Ectodermal cell (in vitro differentiated cells): Measurements from ENCODE around the gene ILDR2.

ENCODE experiments used
- H3K27ac ChIP-seq: 2 replicates; pipeline ENCODE4 v1.7.0; 2013; ENCODE audit warnings: mild to moderate bottlenecking, low read depth, low read length; ENCODE audit not compliant: insufficient read depth, poor library complexity, severe bottlenecking
- H3K27me3 ChIP-seq: 2 replicates; pipeline ENCODE4 v1.7.0; 2013; ENCODE audit warnings: mild to moderate bottlenecking, low read length; ENCODE audit not compliant: insufficient read depth, control insufficient read depth, poor library complexity, severe bottlenecking
- H3K36me3 ChIP-seq: one replicate; pipeline ENCODE4 v1.7.0; 2013; ENCODE audit warnings: low read length; ENCODE audit not compliant: control insufficient read depth, insufficient read depth
- H3K4me1 ChIP-seq: one replicate; pipeline ENCODE4 v1.7.0; 2013; ENCODE audit warnings: low read length; ENCODE audit not compliant: control insufficient read depth, insufficient read depth
- H3K4me3 ChIP-seq: 2 replicates; pipeline ENCODE4 v1.7.0; 2013; ENCODE audit warnings: low read depth, low read length, control low read depth; ENCODE audit not compliant: insufficient read depth
- H3K9me3 ChIP-seq: 2 replicates; pipeline ENCODE4 v1.7.0; 2013; ENCODE audit warnings: mild to moderate bottlenecking, low read length, moderate library complexity; ENCODE audit not compliant: control insufficient read depth
- WGBS, 2 experiments: methylation state at CpG; one replicate each; pipeline ENCODE4 v1.1.7; 2013; ENCODE audit warnings: missing lambda C conversion rate in 2 of 2; 5-methylcytosine and 5-hydroxymethylcytosine counted together

Gene ILDR2

DNA sequence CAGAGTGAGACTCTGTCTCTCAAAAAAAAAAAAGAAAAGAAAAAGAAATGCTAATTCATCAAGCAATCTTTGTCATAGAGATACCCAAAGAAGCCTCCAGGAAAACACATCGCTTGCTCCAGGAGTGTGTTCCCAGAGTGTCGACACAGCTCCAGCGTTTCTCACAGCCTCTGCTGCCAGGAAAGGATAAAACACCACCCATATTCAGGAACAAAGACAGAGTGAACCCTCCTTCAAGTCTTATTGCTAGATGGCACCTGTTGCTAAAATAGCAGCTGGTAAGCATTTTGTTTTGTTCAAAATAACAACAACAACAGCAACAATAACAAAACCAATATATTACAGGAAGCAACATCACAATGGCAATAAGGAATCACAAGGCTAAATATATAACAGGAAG is 3.1 kb downstream of the ILDR2 start:
- 69 to 76% methylated on average over 3 of the region's 3 CpGs for WGBS, 2 experiments
- H3K27ac ChIP-seq: no peak overlapping the region
- peaks cover 33% of the 10 kb centered on the region for H3K27me3 ChIP-seq
- H3K4me3 ChIP-seq: no peak overlapping the region
- peaks cover 34% of the 10 kb centered on the region for H3K4me1 ChIP-seq
- H3K9me3 ChIP-seq: no peaks in the 10 kb centered on the region
- no peaks in the 10 kb centered on the region for H3K36me3 ChIP-seq

DNA sequence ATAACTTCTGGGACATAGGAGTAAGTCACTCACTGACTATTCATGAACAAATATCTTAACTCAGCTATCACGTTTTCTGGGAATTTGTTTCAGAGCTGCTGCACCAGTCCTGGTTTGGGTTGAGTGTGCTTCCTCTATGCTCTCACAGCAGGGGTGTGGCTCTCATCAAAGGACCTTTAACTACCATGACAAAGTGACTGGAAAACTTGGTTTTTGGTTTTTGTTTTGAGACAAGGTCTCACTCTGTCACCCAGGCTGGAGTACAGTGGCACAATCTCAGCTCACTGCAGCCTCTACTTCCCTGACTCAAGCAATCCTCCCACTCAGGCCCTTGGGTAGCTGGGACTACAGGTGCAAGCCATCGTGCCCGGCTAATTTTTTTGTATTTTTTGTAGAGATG is 4.1 kb downstream of the ILDR2 start:
- H3K36me3 ChIP-seq: no peaks in the 10 kb centered on the region
- no peak overlapping the region for H3K27ac ChIP-seq
- peaks cover 24% of the 10 kb centered on the region for H3K27me3 ChIP-seq
- no peaks in the 10 kb centered on the region for H3K9me3 ChIP-seq
- peaks cover 34% of the 10 kb centered on the region for H3K4me1 ChIP-seq
- H3K4me3 ChIP-seq: no peak overlapping the region
- WGBS, 2 experiments: 71 to 73% methylated on average over 3 of the region's 3 CpGs

DNA sequence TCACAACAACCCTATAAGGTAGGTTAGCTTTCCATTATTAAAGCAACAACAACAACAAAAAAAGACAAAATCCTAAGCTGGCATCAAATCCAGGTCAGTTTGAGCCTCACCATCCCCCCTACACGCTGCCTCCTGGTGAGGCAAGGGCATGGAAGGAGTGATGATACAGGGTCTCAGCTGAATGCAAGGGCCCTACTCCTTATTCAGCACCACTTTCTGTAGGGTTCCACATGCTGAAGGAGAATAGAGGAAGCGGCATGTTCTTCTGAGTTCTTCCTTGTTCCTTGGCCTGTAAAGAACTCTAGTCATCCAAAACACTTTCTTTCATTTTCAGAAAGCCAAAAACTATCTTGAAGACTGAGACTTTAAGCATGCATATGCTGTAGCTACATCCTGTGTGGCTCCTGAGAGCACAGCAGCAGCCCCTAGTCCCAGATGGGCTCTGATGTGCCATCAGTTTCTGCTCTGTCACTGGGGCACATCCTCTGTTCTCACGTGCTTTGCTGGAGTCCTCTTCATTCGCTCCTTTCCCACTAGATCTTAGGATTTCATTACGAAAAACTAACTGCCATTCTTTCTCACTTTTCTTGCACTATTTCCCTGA is 6.2 kb downstream of the ILDR2 start:
- peaks cover 7% of the 10 kb centered on the region for H3K27me3 ChIP-seq
- H3K4me3 ChIP-seq: no peak overlapping the region
- WGBS, 2 experiments: 92 to 94% methylated on average over 5 of the region's 5 CpGs
- H3K27ac ChIP-seq: no peak overlapping the region
- H3K9me3 ChIP-seq: no peaks in the 10 kb centered on the region
- H3K36me3 ChIP-seq: no peaks in the 10 kb centered on the region
- peaks cover 30% of the 10 kb centered on the region for H3K4me1 ChIP-seq

DNA sequence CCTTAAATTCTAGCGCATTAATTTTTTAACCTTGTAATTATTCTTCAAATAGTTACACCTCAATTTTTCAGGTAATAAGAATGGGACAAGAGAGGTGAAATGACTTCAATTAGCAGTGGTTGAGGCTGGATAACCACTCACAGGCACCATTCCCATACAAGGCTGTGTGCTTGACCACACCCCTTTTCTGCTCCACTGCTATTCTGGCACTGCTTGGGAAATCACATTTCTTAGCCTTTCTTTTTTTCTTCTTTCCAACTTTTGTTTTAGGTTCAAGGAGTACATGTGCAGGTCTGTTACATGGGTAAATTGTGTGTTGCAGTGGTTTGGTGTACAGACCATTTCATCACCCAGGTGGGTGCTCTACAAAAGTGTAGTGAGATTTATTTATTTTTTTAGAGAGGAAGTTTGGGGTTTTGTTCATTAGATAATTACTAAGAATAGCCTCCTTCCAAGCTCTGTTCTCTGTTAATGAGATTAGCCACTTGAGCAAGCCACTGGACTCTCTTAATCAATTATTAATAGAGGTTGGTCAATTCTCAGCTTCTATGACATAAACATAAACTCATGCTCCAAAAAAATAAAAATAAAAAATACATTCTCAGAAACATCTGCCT is 14.4 kb downstream of the ILDR2 start:
- Histone ChIP-seq H3K4me1 (peaks cover 3% of the 10 kb centered on the region), H3K36me3 (peaks cover 7% of the 10 kb centered on the region), H3K27ac (no peak overlapping the region), H3K9me3 (no peaks in the 10 kb centered on the region), H3K4me3 (no peak overlapping the region), H3K27me3 (no peaks in the 10 kb centered on the region)
- WGBS, 2 experiments: 100% methylated on average over 1 of the region's 1 CpG; no CpG with 5 or more reads in 1 of the 2 experiments

DNA sequence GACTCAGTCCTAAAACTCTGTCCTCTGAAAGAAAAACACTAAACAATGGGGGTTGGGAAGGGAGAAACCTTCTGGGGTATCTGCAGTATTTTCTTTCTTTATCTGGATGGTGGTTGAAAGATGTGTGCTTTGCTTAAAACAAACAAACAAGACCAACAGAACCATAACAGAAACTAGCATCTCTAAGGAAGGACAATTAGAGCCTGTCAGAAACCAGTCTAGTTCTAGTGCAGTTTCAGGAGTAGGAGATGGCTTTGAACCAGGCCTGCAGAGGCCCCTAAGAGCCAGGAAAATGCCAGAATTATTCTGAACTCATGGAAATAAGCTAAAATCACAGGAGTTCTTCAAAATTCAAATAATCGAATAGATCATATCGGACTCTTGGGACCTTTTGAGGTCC is 18.5 kb downstream of the ILDR2 start:
- no peak overlapping the region for H3K27ac ChIP-seq
- H3K4me3 ChIP-seq: no peak overlapping the region
- H3K36me3 ChIP-seq: peaks cover 16% of the 10 kb centered on the region
- H3K4me1 ChIP-seq: peaks cover 18% of the 10 kb centered on the region
- no peaks in the 10 kb centered on the region for H3K27me3 ChIP-seq
- 97 to 99% methylated on average over 2 of the region's 2 CpGs for WGBS, 2 experiments
- no peaks in the 10 kb centered on the region for H3K9me3 ChIP-seq

DNA sequence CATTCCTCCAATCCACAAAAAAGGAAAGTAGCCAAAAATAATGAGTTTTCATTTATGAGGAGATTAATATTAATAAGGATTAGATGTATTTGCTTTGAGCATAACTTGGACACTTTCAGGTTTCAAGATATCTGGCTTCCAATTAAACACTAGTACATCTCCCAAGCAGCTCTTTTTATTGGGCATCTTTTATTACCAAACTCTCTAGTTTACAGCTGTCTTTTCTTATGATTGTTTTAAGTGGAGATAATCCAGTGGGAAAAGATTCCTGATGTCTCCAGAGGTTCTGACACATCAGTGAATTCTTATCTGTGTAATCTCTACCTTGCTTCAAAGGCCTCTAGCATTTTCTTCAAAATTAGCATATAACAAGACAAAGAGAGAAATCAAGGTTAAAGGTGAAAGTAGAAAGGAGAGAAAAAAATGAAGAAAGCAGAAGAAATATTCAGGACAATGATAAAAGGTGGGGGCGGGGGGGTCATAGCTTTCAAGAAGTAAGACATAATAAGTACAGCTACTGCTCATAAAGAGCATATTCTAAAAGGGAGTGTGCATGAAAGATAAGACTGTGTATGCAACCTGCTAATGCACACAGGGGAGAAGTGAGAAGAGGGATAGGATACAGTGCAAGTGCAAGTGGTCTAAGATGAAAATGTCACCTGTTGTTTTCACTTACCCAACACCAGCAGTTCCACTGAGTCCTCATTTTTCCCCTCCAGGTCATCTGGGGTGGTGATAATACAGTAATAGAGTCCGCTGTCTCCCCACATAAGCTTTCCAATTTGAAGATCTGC is 19.1 kb downstream of the ILDR2 start:
- Histone ChIP-seq H3K27me3 (no peaks in the 10 kb centered on the region), H3K4me1 (peaks cover 24% of the 10 kb centered on the region), H3K9me3 (no peaks in the 10 kb centered on the region), H3K27ac (no peak overlapping the region), H3K36me3 (peaks cover 16% of the 10 kb centered on the region), H3K4me3 (no peak overlapping the region)
- WGBS, 2 experiments: 92 to 100% methylated on average over 1 to 2 of the region's 2 CpGs

DNA sequence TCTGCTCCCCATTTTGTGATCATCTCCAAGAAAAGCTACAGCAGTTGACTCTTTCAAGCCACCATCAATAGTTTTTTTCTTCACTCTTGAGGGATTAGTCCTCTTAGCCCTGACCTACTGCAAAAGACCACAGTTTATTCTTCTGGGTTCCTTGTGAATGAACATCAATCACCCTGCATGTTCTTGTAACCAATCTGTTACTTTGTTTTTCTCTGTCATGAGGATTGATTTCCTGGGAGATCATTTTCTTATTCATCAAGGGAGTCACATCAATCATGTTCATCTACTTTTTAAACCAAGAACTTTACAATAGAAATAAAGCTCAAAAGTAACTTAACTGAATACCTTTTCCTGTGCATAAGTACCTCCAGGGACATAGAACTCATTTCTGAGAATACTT is 21.8 kb downstream of the ILDR2 start:
- Histone ChIP-seq H3K4me3 (no peak overlapping the region), H3K36me3 (peaks cover 16% of the 10 kb centered on the region), H3K27me3 (no peaks in the 10 kb centered on the region), H3K9me3 (no peaks in the 10 kb centered on the region), H3K27ac (no peak overlapping the region), H3K4me1 (peaks cover 52% of the 10 kb centered on the region)

DNA sequence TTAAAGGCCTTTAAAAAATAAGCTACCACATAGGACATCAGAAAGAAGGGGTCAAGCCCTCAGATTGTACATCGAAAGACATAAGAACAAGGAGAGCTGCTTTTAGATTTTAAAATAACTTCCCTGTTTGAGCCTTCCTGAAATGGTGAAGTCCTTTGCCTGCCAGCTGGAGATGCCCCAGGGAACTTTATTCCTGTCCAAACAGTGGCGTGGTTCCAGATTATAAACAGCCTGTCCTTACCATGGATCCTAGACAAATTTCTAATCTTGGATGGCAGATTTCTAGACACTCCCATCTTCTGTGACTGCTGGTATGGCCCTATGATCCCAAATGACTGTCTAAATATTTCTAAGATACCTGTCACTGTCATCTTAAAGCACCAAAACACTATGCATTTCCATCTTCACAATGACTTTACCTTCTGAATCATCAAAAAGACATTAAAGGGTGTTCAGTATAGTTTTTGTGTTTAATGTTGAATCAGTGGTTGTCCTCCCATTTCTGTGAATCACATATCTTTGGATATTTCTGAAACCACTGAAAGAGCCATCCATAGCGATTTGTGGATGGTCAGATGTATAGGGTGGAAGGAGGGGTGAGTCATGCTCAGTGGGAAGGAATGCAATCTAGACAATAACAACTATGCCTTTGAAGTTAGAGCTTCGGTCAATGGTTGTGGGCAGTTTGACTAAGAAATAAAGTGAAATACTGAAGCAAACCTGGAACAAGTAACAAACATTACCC is 23.2 kb downstream of the ILDR2 start:
- Histone ChIP-seq H3K9me3 (no peaks in the 10 kb centered on the region), H3K27me3 (no peaks in the 10 kb centered on the region), H3K36me3 (peaks cover 16% of the 10 kb centered on the region), H3K4me3 (no peak overlapping the region), H3K27ac (no peak overlapping the region), H3K4me1 (peaks cover 63% of the 10 kb centered on the region)
- WGBS, 2 experiments: 48 to 61% methylated on average over 3 to 4 of the region's 4 CpGs

DNA sequence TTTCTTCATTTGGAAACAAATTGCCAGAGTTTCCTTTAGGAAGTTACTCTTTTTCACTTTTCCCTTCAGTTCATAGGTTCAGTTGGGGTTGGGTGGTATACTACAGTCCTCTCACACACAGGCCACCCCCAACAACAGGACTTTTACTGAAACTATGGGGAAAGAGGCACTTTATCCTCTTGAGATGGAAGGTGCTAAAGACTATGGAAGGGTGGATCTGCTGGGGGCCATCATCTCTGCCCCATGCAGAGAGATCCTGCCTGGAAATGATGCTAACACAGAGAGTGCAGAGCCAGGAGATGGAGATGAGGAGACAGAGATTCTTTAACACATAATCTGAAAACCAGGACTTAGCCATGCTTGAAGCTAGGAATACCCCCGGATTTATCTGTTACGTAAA is 24.3 kb downstream of the ILDR2 start:
- Histone ChIP-seq H3K4me1 (peaks cover 74% of the 10 kb centered on the region), H3K27ac (peak overlapping the region; percentile 86), H3K9me3 (no peaks in the 10 kb centered on the region), H3K36me3 (peaks cover 9% of the 10 kb centered on the region), H3K4me3 (no peak overlapping the region), H3K27me3 (no peaks in the 10 kb centered on the region)
- 81 to 83% methylated on average over 2 of the region's 2 CpGs for WGBS, 2 experiments

DNA sequence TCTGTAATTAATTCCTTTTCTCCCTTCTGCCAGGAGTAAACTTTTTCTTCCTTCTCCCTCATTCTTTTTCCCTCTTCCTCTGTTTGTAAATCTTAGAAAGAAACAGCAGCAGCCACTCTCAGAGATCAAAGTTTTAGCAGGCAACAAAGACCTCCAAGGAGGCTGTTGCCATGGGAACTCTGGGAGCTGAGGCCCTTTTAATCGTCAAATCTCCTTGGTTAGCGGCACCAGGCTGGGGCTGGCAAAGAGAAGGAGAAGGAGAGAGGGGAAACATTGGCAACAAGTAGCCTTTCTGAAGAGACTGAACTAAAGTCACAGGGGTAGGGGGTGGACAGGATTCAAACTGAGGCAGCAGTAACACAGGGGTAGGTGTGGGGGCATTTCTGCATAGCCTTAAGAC is 25.2 kb downstream of the ILDR2 start:
- Histone ChIP-seq H3K27me3 (no peaks in the 10 kb centered on the region), H3K4me3 (no peak overlapping the region)

More for the DNA sequence above, 25.2 kb downstream of the ILDR2 start:
- H3K27ac ChIP-seq: peak overlapping the region; percentile 86
- H3K9me3 ChIP-seq: no peaks in the 10 kb centered on the region
- peaks cover 83% of the 10 kb centered on the region for H3K4me1 ChIP-seq
- WGBS, 2 experiments: 1 to 2% methylated on average over 2 of the region's 2 CpGs
- peaks cover 7% of the 10 kb centered on the region for H3K36me3 ChIP-seq
